AG04450 (cell line): ENCODE measurements around the gene NLRP6. TPM values are rescaled to one million over a fixed set of nuclear protein-coding genes. Genes with fewer than 3 reads are reported as not detected.
"Not testable (repeated sequence)": the region's sequence is repeated elsewhere in the genome, so short reads cannot be mapped to it uniquely, and the experiment has no call there.

ENCODE experiments used
- CTCF ChIA-PET: fragments of 300-600, 350-600 bp; formaldehyde crosslinking; extraction: SDS; loops from one replicate; lab custom pipeline; 2022; ENCODE audit warnings: antibody characterized with exemption, inconsistent platforms; lab: Charles Lee
- POLR2A ChIA-PET: fragments of 350-600 bp; formaldehyde crosslinking; extraction: SDS; loops from one replicate; lab custom pipeline; 2021; ENCODE audit warnings: antibody characterized with exemption, inconsistent platforms; lab: Yijun Ruan, JAX
- DNase-seq: peaks from one replicate; pipeline ENCODE4 v3.0.0-alpha.2; 2011; ENCODE audit warnings: low read depth, low spot score
- H3K27ac ChIP-seq: one replicate; pipeline ENCODE4 v1.5.1; 2012; ENCODE audit warnings: low read depth, low read length, control low read depth
- H3K27me3 ChIP-seq: one replicate; pipeline ENCODE4 v1.6.0; 2012; ENCODE audit warnings: low read length; ENCODE audit not compliant: control insufficient read depth, insufficient read depth
- H3K4me3 ChIP-seq: 2 replicates; pipeline ENCODE4 v1.5.1; 2011; ENCODE audit warnings: mild to moderate bottlenecking, low read depth, low read length, control low read depth
- H3K9me3 ChIP-seq: 2 replicates; pipeline ENCODE4 v1.5.1; 2012; ENCODE audit warnings: low read length; ENCODE audit not compliant: control insufficient read depth, insufficient read depth
- polyA plus RNA-seq: library from polyadenylated mRNA; depleted of rRNA; stranded (reverse); fragments of >200 nt; gene quantifications from 2 replicates; pipeline ENCODE4 v1.2.3, GENCODE V29; 2011
- TF ChIP-seq, protein P1 (sequence below): IDR thresholded peaks from 2 replicates; pipeline ENCODE4 v1.5.1; 2011; ENCODE audit warnings: low read depth, low read length, control low read depth, inconsistent platforms

NLRP6 gene
- polyA plus RNA-seq, 1 experiment = not detected

DNA sequence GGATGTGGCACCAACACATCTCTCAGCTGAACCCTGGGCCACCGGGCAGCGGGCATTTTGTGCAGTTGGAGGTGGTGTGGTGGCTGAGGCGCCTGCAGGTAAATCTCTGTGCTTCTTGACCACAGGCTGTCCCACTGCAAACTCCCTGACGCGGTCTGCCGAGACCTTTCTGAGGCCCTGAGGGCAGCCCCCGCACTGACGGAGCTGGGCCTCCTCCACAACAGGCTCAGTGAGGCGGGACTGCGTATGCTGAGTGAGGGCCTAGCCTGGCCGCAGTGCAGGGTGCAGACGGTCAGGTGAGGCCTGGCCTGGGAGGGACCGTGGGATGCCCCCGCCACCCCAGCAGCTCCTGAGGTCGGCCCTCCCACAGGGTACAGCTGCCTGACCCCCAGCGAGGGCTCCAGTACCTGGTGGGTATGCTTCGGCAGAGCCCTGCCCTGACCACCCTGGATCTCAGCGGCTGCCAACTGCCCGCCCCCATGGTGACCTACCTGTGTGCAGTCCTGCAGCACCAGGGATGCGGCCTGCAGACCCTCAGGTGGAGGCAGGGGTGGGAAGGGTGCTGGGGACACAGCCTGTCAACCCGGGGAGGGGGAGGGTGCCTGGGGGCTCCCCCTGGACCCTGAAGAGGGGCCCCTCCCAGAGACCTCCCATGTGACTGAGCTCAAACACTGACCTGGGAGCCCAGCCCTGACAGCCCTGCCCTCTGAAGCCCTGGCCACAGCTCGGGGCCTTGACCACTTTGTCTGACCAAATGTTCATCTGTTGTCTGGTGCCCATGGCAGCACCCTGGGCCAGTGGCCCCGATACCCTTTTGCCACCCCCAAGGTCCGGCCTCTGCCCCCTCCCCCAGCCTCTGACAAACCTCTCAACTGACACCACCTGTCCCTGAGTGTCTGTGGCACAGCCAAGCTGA lies 6.2 kb downstream of the NLRP6 start:
- TF ChIP-seq, protein P1, sequence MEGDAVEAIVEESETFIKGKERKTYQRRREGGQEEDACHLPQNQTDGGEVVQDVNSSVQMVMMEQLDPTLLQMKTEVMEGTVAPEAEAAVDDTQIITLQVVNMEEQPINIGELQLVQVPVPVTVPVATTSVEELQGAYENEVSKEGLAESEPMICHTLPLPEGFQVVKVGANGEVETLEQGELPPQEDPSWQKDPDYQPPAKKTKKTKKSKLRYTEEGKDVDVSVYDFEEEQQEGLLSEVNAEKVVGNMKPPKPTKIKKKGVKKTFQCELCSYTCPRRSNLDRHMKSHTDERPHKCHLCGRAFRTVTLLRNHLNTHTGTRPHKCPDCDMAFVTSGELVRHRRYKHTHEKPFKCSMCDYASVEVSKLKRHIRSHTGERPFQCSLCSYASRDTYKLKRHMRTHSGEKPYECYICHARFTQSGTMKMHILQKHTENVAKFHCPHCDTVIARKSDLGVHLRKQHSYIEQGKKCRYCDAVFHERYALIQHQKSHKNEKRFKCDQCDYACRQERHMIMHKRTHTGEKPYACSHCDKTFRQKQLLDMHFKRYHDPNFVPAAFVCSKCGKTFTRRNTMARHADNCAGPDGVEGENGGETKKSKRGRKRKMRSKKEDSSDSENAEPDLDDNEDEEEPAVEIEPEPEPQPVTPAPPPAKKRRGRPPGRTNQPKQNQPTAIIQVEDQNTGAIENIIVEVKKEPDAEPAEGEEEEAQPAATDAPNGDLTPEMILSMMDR = no peak
- no peak overlapping the region for H3K27ac ChIP-seq
- POLR2A ChIA-PET = interaction anchor here (0.6 kb wide), 1 partner anchor 20 kb away, joined by 4 read pairs; no protein-coding TSS in a partner anchor
- no peak overlapping the region for H3K4me3 ChIP-seq
- no peaks in the 10 kb centered on the region; the same call in 1 of the 2 replicates for H3K9me3 ChIP-seq
- no peak for DNase-seq
- H3K27me3 ChIP-seq = peaks cover 56% of the 10 kb centered on the region
- CTCF ChIA-PET = no interaction called here

DNA sequence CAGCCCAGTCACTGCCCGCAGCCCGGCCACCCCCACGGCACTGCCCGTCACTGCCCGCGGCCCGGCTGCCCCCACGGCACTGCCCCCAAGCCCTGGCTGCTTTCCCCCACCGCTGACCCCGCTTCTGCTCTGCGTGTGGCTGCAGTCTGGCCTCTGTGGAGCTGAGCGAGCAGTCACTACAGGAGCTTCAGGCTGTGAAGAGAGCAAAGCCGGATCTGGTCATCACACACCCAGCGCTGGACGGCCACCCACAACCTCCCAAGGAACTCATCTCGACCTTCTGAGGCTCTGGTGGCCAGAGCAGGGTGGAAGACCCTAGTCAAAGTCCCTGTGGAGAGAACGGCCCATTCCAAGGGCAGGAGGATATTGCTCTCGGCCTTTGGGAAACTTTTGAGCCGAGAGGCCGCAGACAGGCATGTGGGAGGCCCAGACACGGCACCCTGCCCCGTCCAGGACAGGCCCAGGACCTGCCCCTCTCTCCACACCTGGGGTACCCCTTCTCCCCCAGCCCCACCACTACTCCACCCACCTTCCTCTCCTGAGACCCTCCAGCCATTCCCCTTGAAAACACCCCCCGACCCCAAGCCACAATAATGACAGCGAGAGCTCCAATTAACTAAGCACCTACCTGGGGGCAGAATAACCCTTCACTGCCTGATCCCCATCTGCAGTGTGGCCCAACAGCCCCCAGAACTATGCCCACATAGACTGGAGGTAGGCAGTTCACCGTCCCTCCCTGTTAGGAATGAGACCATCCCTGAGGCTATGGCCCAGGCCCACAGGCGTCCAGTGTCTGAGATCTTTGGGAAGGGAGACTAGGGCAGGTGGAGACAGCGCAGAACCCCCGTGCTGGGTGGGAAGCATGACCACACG lies 7.0 kb downstream of the NLRP6 start:
- Histone ChIP-seq H3K9me3 (no peaks in the 10 kb centered on the region; the same call in 1 of the 2 replicates), H3K4me3 (no peak overlapping the region), H3K27me3 (peaks cover 50% of the 10 kb centered on the region), H3K27ac (no peak overlapping the region)
- no peak for DNase-seq
- TF ChIP-seq, protein P1 = no peak
- CTCF ChIA-PET = no interaction called here
- POLR2A ChIA-PET = no interaction called here

DNA sequence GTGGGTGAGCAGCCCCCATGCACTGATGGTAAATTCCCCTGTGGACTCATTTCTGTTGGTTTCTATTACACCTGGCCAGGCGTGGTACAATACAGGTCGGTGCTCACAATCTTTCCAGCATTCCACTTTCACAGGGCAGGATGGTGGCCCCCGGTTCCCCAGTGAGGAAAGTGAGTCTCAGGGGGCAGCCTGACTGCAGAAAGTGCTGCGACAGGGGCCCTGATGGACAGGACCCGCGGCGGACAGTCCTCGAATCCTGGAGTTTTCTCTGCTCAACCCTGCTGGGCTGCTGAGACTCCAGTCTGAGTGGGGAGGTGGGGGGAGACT lies 7.7 kb downstream of the NLRP6 start:
- Histone ChIP-seq H3K27me3 (peaks cover 47% of the 10 kb centered on the region), H3K4me3 (no peak overlapping the region), H3K9me3 (no peaks in the 10 kb centered on the region; the same call in 1 of the 2 replicates), H3K27ac (no peak overlapping the region)
- POLR2A ChIA-PET = no interaction called here
- CTCF ChIA-PET = no interaction called here
- TF ChIP-seq, protein P1 = no peak
- DNase-seq = no peak

DNA sequence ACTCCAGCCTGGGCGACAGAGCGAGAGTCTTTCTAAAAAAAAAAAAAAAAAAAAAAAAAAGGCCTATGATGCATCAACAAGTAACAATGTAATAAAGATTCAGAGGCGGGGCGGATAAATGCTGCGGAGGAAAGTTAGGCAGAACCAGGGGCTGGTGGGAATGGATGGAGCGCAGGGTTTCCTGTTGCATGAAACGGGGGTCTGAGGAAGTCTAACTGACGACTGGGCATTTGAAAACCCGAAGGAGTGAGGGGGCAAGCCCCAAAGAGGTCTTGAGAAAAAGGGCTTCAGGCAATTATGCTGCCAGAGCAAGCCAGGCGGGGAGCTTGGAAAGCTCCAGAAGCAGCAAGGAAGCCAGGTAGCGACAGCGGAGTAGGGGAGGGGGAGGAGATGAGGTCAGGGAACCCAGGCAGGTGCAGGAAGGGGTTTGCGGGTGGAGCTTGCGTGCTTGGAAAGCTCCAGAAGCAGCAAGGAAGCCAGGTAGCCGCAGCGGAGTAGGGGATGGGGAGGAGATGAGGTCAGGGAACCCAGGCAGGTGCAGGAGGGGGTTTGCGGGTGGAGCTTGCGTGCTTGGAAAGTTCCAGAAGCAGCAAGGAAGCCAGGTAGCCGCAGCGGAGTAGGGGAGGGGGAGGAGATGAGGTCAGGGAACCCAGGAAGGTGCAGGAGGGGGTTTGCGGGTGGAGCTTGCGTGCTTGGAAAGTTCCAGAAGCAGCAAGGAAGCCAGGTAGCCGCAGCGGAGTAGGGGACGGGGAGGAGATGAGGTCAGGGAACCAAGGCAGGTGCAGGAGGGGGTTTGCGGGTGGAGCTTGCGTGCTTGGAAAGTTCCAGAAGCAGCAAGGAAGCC lies 9.0 kb downstream of the NLRP6 start:
- H3K27ac ChIP-seq, CTCF ChIA-PET, DNase-seq, H3K9me3 ChIP-seq, H3K4me3 ChIP-seq, POLR2A ChIA-PET: not testable (repeated sequence)
- peaks cover 33% of the 10 kb centered on the region for H3K27me3 ChIP-seq
